Cardiac muscle cell (in vitro differentiated cells and primary cell): ENCODE measurements around the gene CTNNA2. TPM values are rescaled to one million over a fixed set of nuclear protein-coding genes. Genes with fewer than 3 reads are reported as not detected.

Source experiments
- DNase-seq, 2 donors: peaks; one replicate each; pipeline versions ENCODE4 v3.0.0 to v3.0.0-alpha.2; 2010 to 2017; ENCODE audit warnings: low read depth in 1 of 2, low spot score in 1 of 2
- H3K27ac ChIP-seq: fragments of 200-600 bp; sonication (generic); 2 replicates; pipeline ENCODE4 v1.5.1; 2016
- H3K27me3 ChIP-seq: fragments of 200-600 bp; sonication (generic); 2 replicates; pipeline ENCODE4 v1.6.0; 2016; ENCODE audit warnings: control low read depth
- H3K36me3 ChIP-seq: fragments of 200-600 bp; sonication (generic); 2 replicates; pipeline ENCODE4 v1.5.1; 2016; ENCODE audit warnings: control low read depth
- H3K4me1 ChIP-seq: fragments of 200-600 bp; sonication (generic); 2 replicates; pipeline ENCODE4 v1.8.1; 2017; ENCODE audit warnings: low read depth, mild to moderate bottlenecking, mixed run types
- H3K4me3 ChIP-seq: fragments of 200-600 bp; sonication (generic); 2 replicates; pipeline ENCODE4 v1.5.1; 2016; ENCODE audit warnings: mild to moderate bottlenecking
- H3K9me3 ChIP-seq: fragments of 200-600 bp; sonication (generic); 2 replicates; pipeline ENCODE4 v1.5.1; 2017; ENCODE audit warnings: low read depth, mild to moderate bottlenecking, control low read depth
- polyA plus RNA-seq: library from polyadenylated mRNA; unstranded; fragments of >200 nt; fragmentation: Nextera tagmentation; extraction: Ambion mirVana; gene quantifications from 2 replicates; pipeline ENCODE4 v1.2.1, GENCODE V29; 2016
- total RNA-seq: library from RNA; depleted of rRNA; stranded (reverse); fragments of >200 nt; gene quantifications from 2 replicates; pipeline ENCODE4 v1.2.3, GENCODE V29; 2016
- TF ChIP-seq, protein P1 (sequence below): IDR thresholded peaks from 2 replicates; pipeline ENCODE4 v1.5.1; 2012; ENCODE audit warnings: low read depth, mild to moderate bottlenecking, low read length

Gene CTNNA2
- total and polyA plus RNA-seq, 2 experiments from 2014 or later, result 7.4 to 17.4 TPM

DNA sequence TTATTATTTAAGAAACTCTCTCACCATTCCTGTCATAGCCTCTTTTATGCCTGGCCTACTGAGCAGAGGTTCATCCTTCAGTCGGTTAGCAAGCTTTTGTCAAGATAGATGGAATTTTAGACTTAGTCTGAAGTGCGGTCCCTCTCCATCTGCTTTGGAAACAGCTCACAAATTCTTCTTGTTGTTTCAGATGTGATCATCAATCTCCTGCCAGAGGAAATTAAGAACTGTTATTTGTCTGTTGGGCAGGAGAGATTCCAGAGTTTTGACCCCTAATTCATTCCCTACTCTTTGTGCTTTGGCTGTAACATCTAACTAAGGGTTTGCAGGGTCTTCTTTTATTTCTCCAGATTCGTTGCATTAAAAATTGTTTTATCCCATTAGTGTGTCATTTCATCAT is 735.3 kb downstream of the CTNNA2 start:
- H3K27me3 ChIP-seq, result no peaks in the 10 kb centered on the region
- no peak for DNase-seq
- H3K27ac ChIP-seq, result no peak overlapping the region
- H3K9me3 ChIP-seq, result no peaks in the 10 kb centered on the region
- no peaks in the 10 kb centered on the region for H3K4me1 ChIP-seq
- TF ChIP-seq, protein P1, sequence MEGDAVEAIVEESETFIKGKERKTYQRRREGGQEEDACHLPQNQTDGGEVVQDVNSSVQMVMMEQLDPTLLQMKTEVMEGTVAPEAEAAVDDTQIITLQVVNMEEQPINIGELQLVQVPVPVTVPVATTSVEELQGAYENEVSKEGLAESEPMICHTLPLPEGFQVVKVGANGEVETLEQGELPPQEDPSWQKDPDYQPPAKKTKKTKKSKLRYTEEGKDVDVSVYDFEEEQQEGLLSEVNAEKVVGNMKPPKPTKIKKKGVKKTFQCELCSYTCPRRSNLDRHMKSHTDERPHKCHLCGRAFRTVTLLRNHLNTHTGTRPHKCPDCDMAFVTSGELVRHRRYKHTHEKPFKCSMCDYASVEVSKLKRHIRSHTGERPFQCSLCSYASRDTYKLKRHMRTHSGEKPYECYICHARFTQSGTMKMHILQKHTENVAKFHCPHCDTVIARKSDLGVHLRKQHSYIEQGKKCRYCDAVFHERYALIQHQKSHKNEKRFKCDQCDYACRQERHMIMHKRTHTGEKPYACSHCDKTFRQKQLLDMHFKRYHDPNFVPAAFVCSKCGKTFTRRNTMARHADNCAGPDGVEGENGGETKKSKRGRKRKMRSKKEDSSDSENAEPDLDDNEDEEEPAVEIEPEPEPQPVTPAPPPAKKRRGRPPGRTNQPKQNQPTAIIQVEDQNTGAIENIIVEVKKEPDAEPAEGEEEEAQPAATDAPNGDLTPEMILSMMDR, result no peak
- H3K4me3 ChIP-seq, result no peak overlapping the region
- H3K36me3 ChIP-seq, result no peaks in the 10 kb centered on the region

DNA sequence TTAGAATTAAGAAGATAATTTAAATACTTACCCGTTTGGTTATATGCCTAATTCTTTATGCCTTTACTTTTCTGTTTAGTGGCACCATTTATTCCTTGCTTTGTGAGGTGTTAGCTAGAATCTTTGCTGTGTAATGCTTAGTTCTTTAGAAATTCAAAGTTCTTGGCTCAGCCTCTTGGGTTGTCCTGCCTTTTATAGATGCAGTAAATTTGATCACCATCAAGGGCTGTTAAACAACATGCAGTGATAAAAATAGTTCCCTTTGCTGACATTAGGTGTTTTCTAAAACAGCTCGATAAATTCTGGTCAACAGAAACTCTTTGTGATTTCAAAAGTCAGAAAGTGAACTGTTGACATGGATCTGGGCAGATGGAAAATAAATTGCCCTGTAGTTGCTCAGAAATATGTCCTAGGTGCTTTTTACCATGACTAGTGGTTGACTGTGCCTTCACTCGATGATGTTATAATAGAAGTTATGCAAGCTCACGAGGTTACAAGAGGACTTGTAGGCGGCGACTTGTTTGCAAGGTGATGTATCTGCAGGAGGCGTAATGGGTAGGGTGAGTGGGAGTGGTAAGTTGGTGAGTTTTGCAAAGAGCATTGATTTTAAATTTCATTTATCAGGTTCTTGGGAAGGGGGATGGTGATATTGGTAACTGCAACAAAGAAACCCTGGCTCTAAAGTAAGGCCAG is 739.6 kb downstream of the CTNNA2 start:
- H3K27ac ChIP-seq, result no peak overlapping the region
- H3K4me1 ChIP-seq, result no peaks in the 10 kb centered on the region
- H3K27me3 ChIP-seq, result no peaks in the 10 kb centered on the region
- no peaks in the 10 kb centered on the region for H3K9me3 ChIP-seq
- DNase-seq, result no peak
- TF ChIP-seq, protein P1, result no peak
- H3K36me3 ChIP-seq, result no peaks in the 10 kb centered on the region
- no peak overlapping the region for H3K4me3 ChIP-seq

DNA sequence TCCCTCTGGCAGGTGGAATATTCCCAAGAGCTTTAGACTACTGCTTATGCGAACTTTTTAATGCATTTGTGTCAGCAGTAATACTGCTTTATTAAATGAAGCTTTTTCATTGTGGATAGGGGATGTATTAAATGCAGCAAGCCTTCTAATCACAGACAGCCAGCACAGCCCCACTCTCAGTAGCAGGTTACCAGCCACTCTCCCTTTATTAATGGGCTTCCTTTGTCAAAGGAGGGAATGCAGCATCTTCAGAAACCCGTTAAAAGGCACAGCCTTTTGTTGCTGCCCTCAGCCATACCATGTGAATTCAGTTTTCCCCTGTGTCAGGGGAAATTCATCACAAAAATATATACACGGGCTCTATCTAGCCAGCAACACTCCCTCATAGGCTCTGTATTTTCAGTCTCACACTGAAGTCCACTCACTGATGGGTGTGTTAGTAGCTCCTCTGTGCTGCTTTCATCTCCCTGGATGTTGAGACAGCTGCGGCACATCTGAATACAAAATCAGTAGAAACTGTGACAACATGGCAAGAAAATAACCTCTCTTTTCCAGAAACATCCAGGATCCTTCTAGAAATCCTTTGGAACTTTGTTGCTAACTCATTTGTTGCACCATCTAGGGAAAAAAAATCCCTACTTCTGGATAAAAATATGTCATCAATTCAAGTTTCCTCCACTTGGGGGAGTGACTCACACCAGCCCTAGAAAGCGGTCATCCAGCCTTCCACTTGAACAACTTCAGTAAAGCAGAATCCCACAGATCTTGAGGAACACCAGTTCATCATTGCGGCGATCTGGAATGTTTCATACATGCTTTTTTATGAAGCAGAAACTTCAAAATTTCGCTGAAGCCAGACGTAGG is 743.3 kb downstream of the CTNNA2 start:
- no peaks in the 10 kb centered on the region for H3K9me3 ChIP-seq
- DNase-seq, result peak; percentile 6 to 51
- H3K4me1 ChIP-seq, result no peaks in the 10 kb centered on the region
- TF ChIP-seq, protein P1, result no peak
- H3K4me3 ChIP-seq, result no peak overlapping the region
- H3K27ac ChIP-seq, result no peak overlapping the region
- no peaks in the 10 kb centered on the region for H3K36me3 ChIP-seq
- H3K27me3 ChIP-seq, result no peaks in the 10 kb centered on the region

DNA sequence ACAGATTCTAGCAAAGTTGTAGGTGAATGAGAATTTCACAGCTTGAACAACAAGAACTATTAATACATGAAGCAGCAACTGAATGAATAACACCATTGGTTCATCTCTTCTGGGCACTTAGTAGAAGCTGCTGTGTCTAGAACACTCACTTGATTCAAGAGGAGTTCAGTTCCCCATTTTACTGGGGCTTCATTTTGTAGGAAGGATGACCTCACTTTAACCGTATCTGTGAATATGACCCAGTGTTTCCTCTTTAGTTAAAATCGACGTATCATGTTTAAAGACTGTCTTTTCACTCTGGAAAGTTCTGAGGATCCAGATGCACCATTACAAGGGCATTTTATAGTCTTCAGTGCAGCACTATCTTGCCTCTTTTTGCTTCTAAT is 743.9 kb downstream of the CTNNA2 start:
- H3K4me3 ChIP-seq, result no peak overlapping the region
- no peak overlapping the region for H3K27ac ChIP-seq
- H3K9me3 ChIP-seq, result no peaks in the 10 kb centered on the region
- H3K27me3 ChIP-seq, result no peaks in the 10 kb centered on the region
- H3K4me1 ChIP-seq, result no peaks in the 10 kb centered on the region
- H3K36me3 ChIP-seq, result no peaks in the 10 kb centered on the region
- DNase-seq, result no peak
- TF ChIP-seq, protein P1, result no peak

DNA sequence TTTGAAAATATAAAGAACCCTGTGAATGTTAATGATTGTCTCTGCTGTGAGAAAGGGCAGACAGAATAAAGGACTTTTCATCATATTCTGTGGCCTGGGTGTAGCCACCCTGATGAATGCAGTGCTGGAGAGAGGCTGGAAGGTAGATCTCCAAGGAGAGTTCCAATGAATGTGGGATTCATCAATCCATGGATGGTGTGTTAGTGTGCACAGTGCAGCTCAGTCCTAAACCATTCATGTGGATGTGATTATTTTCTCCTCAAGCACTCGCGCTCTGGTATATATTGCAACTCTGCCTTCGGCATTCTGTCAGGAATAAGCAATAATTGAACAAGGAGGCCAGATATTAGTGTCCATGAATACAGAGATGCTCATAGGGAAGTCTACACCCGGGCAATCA is 744.6 kb downstream of the CTNNA2 start:
- TF ChIP-seq, protein P1, result no peak
- no peak overlapping the region for H3K27ac ChIP-seq
- no peak overlapping the region for H3K4me3 ChIP-seq
- DNase-seq, result no peak
- H3K27me3 ChIP-seq, result no peaks in the 10 kb centered on the region
- H3K4me1 ChIP-seq, result no peaks in the 10 kb centered on the region
- H3K9me3 ChIP-seq, result no peaks in the 10 kb centered on the region
- H3K36me3 ChIP-seq, result no peaks in the 10 kb centered on the region
